ENCODE measurements around the gene MALSU1. TPM values are rescaled to one million over a fixed set of nuclear protein-coding genes. Genes with fewer than 3 reads are reported as not detected.
"Not testable (repeated sequence)": the region's sequence is repeated elsewhere in the genome, so short reads cannot be mapped to it uniquely, and the experiment has no call there.

The MALSU1 gene
- total RNA-seq, 1 experiment from 2014 or later: 108 TPM

DNA sequence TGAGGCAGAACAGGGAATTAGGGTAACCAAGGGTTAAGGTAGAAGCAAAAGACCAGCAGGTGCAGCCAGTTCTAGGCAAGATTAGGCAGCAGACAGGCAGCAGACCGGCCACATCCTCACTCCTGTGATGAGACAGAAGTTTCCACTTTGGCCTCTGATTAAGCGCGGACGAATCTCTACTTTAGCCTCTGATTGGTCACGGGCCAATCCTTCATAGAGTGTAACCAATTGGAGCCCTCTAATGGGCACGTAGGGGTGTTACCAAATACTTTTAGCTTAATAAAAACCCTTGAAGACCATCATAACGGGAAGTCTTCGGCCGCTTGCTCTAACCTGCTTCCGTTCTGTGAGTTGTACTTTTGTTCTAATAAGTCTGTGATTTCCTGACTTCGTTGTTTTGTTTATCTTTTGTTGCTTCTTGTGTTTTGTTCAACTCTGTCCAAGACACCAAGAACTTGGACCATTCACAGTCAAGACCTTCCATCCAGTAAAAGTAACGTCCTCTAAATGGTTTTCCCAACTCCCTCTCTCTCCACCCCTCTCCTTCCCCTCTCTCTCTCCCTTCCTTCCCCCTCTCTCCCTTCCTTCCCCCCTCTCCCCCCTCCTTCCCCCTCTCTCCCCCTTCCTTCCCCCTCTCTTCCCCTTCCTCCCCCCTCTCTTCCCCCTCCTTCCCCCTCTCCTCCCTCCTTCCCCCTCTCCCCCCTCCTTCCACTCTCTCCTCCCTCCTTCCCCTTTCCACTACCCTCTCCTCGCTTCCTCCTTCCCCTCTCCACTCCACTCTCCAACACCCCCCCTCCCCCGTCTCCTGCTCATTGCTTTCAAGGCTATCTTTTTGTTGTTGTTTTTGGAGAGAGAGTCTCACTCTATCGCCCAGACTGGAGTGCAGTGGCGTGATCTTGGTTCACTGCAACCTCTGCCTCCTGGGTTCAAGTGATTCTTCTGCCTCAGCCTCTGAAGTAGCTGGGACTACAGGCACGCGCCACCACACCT is 13.2 kb upstream of the MALSU1 start:
- no peak for DNase-seq (ENCODE audit: extremely low read depth, low read depth)

- no peak for DNase-seq (ENCODE audit: extremely low read depth, low read depth)
Observed at GRCh38 chr7:23287612-23288011, 11.5 kb upstream of the MALSU1 start.

GRCh38 chr7:23290993-23291392 is 8.1 kb upstream of the MALSU1 start:
- no peak for DNase-seq (ENCODE audit: extremely low read depth, low read depth)

- DNase-seq (ENCODE audit: extremely low read depth, low read depth): no peak
Observed at GRCh38 chr7:23291957-23292560, 7.1 kb upstream of the MALSU1 start.

DNA sequence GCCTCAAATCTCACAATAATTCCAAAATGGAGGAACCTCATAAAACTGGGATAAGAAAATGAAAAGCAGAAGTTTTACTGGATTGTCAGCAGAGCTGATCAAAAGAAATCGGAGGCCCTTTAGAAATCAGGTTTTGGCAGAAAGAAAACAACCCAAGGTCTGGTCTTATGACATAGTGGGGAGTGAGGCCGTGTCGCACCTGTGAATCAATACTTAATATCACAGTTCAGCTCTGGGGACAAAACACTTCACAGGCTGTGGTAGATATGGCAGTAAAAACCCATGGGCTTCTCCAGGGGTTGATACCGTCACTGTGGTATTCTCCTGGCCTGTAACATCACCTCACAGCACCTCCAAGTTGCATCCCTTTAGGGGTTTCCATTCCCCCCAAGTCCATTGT is 6.5 kb upstream of the MALSU1 start:
- DNase-seq (ENCODE audit: extremely low read depth, low read depth): no peak

DNA sequence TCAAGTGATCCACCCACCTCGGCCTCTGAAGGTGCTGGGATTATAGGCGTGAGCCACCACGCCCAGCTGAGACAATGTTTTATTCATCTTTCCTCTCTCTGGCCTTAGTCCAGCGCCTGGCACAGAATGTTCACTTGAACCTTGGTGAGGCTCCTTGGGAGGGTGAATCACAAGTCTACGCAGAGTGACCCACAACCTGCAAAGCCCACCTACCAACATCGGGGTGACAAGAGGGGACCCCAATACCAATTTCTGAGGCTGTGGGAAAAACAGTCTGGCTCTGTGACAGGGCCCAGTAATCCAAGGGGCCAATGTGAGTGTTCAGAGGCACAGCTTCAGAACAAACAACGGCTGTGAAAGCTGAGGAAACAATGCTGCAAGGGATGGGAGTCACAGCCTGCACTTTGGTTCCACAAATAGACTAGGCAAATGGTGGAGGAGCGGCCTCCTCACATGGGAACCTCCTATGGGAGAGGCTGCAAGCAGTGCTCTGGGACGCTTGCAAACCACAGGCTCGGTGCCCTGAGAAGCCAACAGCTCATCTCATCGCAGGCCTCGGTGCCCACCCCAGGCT is 5.6 kb upstream of the MALSU1 start:
- no peak for DNase-seq (ENCODE audit: extremely low read depth, low read depth)

DNA sequence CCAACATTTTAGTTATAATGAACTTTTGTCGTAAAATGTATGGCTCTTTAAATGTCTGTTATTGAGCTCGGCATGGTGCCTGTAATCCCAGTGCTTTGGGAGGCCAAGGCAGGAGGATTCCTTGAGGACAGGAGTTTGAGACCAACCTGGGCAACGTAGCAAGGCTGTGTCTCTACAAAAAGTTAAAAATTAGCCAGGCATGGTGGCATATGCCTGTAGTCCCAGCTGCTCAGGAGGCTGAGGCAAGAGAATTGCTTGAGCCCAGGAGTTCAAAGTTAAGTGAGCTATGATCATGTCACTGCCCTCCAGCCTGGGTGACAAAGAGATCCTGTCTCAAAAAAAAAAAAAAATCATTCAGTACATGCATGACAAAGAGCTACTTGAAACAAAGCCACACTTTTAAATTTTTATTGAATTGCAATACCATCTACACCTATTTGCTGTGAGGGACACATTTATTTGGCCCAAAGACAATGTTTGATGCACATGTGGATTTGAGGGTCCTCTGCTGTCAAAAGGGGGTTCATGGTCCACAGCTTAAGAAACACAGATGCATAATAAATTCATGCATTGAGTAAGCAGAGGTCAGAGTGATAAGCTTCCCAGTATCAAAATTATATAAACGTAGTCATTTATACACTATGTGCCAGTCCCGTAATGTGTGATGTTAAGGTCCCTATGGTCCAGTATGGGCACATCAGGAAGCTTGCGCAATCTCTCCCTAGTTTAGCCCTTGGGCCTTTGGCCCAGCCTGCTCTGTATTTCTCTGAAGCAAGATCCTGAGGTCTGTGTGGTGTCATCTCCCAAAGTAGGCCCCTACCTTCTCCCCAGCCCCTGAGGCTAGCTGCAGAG is 4.4 kb upstream of the MALSU1 start:
- DNase-seq (ENCODE audit: extremely low read depth, low read depth): no peak

DNA sequence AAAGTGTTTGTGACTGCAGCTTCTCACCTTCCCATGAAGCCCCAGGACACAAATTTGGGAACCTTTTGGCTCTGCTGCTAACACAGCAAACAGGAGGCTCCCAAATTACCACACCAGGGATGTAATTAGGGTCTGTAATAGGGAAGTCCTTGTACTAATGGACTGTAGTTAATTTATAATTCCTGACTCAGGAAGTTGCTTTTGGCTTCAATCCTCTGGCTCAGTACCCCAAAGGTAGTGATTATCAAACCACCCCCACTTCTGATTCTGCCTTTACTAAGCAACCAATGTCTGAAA is 3.8 kb upstream of the MALSU1 start:
- DNase-seq (ENCODE audit: extremely low read depth, low read depth): no peak

- DNase-seq (ENCODE audit: extremely low read depth, low read depth): no peak
Observed at GRCh38 chr7:23298141-23298881, 828 bp upstream of the MALSU1 start.

DNA sequence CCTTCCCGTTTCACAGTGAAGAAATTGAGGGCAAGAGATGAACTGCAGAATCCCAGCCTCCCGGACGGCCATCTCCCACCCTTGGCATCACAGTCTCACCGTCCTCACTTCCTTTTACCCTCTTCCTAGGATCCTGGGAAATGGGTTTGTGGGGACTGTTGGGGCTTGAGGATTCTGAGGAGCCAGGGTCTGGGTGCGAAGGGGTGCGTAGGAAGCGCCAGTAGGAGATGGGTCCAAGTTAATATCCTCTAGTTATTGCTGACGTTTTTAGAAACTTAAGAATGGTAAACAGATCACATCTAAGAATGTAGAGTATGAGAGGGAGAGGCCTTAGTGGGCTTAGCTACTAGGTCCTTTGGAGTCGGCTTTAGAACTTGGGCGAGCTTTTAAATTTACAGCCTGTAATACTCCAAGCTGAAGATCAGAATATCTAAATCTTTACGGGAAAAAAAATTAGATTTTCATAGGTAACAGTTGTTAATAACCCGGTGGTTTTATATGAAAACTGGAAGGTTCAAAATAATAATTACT is 696 bp downstream of the MALSU1 start:
- no peak for DNase-seq (ENCODE audit: extremely low read depth, low read depth)

DNA sequence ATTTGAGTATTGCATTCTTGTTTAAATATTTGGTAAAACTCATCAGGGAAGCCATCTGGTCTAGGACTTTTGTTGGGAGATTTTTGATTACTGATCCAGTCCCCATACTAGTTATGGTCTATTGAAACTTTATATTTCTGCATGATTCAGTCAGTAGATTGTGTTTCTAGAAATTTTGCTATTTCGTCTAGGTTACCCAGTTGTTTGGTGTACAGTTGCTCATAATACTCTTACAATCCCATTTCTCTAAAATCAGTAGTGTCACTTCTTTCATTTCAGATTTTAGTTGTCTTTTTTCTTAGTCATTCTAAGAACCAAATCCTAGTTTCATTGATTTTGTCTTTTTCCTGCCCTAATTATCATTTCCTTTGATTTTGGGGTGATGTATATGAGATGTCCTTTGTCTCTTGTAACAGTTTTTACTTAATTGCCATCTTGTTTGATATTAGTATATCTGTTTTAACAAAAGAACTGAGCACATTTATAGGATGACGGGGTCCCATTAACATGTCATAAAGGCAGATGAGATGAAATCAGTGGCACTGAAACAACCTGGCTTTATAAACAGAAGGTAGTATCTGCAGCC is 7.9 kb downstream of the MALSU1 start:
- DNase-seq (ENCODE audit: extremely low read depth, low read depth): no peak

- DNase-seq (ENCODE audit: extremely low read depth, low read depth): no peak
Observed at GRCh38 chr7:23308754-23309153, 9.6 kb downstream of the MALSU1 start.

GRCh38 chr7:23312141-23312540 is 13.0 kb downstream of the MALSU1 start:
- not testable (repeated sequence) for DNase-seq (ENCODE audit: extremely low read depth, low read depth)

- no peak for DNase-seq (ENCODE audit: extremely low read depth, low read depth)
Observed at GRCh38 chr7:23315366-23315765, 16.2 kb downstream of the MALSU1 start.

DNA sequence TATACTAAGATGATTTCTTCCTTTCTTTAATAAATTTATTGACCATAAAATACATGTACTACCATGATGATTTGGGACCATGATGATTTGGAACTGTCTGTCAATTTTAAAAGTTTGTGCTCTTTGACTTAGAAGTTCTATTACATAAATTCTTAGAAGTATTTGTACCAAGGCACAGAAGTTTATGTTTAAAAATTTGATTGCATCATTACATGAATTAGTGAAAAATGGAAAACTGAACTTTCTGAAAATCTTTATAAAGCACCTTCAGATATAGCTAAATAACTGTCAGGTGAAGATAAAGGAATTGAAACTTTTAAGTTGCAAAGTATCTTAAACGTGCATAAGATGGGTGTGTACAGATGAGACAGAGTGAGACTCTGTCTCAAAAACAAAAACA is 32.0 kb downstream of the MALSU1 start:
- no peak for DNase-seq (ENCODE audit: extremely low read depth, low read depth)

- no peak for DNase-seq (ENCODE audit: extremely low read depth, low read depth)
Observed at GRCh38 chr7:23332193-23332592, 33.1 kb downstream of the MALSU1 start.

DNA sequence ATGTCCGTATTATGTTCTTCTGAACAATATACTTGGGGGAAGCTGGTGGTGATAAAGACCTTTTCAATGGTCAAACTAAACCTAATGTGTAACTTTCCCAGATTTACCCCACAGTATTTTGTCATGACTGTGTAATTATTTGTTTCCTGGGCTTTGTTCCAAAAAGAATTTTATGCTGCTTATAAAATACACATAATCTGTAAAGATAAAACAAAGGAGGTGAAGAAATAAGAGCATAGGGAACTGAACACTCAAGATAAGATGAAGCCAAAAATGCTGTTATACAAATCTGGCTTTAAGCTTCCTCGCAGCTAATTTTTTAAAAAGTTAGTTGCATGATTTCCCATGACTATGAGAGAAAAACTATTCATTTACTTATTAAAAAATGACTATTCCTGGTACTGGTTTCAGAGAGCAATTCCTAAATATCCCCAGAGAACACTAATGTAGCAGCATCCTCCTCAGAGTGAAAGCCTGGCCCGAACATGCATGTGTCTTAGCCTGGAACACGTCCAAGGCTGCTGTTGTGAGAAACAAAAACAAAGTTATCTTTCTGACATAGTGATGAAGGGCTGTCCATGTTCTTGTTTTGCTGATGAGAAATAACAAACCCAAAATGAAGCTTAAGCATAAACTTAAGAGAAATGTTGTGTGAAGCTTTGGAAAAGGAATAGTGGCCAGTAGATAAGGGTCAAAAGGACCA is 33.9 kb downstream of the MALSU1 start:
- no peak for DNase-seq (ENCODE audit: extremely low read depth, low read depth)

GRCh38 chr7:23333671-23334246 is 34.6 kb downstream of the MALSU1 start:
- peak; percentile 59 for DNase-seq (ENCODE audit: extremely low read depth, low read depth)

All from NCI-H460 (cell line).